Activated T-helper 1 cell treated with anti-CD3 and anti-CD28 coated beads, Interleukin-2, amount 50 U/mL, for 16 hours (primary cell): Measurements from ENCODE around the gene IP6K1.
"Not testable (repeated sequence)": the region's sequence is repeated elsewhere in the genome, so short reads cannot be mapped to it uniquely, and the experiment has no call there.

Source experiments
- DNase-seq, 2 donors: peaks; one replicate each; pipeline ENCODE4 v3.0.0-alpha.2; 2020; ENCODE audit warnings: low read depth in 1 of 2, low spot score in 1 of 2

The IP6K1 gene

GRCh38 chr3:49713336-49714105 lies 72.8 kb downstream of the IP6K1 start:
- no peak for DNase-seq

DNA sequence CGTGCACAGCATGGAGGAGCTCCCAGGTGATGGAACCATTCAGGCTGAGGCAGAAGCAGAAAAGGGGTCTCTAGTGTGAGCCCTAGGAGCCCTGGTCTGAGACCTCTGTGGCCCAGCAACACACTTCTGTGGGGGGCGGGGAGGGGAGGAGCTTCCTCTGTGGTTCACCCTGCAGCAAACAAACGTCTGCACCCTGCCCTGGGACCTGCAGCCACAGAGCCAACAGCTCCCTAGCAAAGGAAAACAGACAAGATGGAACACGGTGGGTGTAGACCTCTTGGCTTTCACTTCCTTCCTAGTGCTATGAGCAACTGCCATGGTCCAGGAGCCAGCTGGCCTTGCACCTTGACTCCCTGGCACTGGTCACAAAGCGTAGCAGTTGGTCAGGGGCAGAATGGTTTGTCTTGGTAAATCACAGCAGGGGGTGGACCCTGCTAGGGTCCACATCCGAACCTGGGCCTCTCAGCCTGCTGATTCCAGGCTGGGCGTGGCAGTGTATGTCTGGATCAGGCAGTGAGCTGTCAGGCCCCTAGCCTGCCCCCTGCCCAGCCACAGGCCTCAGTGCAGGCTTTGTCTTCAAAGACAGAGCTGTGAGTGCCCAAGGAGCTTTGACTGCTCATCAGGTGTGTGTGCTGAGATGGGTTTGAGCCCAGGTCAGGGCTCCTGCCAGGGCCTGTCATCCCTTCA lies 73.6 kb downstream of the IP6K1 start:
- no peak for DNase-seq

DNA sequence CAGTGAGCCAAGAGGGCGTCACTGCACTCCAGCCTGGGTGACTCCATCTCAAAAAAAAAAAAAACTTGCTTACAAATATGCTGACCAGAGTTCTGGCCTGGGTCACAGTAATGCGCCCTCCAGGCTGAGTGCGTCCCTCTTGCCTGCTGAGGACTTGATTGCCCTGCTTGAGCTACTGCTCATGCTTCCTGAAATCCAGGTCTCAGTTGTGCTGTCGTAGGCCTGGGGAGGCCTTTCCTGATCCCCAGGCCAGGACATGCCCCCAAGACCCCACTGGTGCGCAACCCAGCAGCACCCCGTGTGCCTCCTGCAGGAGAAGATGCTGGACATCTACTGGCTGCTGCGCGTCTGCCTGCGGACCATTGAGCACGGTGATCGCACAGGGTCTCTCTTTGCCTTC lies 74.2 kb downstream of the IP6K1 start:
- DNase-seq = no peak

DNA sequence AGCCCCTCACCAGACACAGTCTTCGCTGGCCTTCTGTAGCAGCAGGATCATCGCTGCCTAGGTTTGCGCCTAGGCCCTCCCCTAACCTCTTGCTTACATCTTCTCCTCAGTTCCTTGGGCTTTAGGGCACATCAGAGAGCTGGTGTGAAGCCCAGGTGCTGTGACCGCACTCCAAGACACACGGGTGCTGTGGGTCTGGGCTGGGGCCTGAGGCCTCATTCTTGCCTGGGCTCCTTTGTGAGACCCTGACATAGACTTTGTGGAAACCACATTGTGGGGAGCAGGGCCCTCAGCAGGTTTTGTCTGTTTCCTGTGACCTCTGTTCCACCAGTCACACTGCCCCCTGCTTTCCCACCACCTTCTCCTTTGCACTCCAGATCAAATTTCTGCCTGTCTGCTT lies 74.9 kb downstream of the IP6K1 start:
- no peak for DNase-seq

GRCh38 chr3:49709852-49710251 lies 76.5 kb downstream of the IP6K1 start:
- no peak for DNase-seq

DNA sequence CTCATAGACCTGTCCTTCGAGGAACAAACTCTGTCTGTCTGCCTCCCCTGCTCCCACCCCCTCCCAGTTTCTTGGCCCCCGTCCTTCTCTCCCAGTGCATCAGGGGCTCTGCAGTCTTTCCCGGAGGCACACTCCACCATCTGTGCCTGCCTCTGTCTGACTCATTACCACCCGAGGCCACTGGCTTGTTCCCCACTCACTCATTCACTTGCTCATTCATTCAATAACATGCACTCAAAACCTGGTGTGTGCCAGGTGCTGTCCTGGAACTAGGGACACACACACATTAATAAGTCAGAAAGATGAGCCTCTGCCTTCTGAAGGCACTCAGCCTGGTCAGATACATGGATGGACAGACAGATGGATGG lies 79.2 kb downstream of the IP6K1 start:
- no peak for DNase-seq

DNA sequence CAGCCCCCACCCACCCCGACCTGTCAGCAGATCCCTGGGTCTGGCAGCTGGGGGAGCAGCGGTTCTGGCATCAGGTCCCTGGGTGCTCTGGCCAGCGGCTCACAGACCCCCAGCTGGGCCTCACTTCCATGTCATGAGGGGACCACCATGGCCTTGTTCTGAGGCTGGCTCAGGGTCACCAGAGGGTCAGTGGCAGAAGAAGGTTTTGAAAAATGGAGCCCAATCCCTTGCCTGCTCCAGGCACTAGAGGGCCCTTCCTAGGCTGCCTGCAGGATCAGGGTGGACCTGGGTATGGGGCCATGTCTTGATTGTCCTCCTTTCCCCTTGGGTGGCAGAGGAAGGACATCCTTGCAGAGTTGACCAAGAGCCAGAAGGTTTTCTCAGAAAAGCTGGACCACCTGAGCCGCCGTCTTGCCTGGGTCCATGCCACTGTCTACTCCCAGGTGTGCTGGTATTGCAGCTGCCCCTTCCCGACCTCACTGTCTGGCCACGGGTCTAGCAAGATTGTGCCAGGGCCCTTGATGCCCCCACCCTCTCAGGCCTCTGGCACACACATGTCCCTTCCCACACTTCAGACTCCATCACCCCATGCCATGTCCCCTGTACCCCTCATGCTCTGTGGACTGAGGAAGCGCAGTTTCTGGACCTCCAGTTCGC lies 79.8 kb downstream of the IP6K1 start:
- no peak for DNase-seq

DNA sequence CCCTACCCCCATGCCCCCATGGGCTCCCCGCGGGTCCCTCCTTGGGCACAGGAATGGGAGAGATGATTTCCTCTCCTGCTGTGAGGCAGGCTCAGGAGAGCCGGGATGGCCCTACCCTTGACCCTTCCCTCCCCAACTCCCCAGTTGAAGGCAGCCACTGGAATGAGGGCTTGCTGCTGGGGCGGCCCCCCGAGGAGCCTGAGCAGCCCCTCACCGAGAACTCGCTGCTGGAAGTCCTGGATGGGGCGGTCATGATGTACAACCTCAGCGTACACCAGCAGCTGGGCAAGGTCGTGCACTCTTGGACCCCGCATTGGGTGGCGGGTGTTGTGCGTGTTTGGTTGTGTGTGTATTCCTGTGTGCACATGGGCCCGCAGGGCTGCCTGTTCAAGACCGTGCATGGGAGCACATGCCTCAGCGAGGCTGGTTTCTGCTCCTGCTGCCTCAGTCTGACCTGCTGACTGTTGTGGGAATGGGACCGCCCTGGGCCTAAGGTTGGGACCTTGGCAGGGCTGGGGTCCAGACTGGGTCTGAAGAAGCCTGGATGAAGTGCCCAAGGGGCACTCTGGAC lies 80.9 kb downstream of the IP6K1 start:
- no peak for DNase-seq

GRCh38 chr3:49704629-49705028 lies 81.7 kb downstream of the IP6K1 start:
- DNase-seq = no peak

GRCh38 chr3:49703956-49704355 lies 82.4 kb downstream of the IP6K1 start:
- no peak for DNase-seq

GRCh38 chr3:49703443-49703927 lies 82.9 kb downstream of the IP6K1 start:
- peak in 1 of 2 donors; percentile 44 for DNase-seq

DNA sequence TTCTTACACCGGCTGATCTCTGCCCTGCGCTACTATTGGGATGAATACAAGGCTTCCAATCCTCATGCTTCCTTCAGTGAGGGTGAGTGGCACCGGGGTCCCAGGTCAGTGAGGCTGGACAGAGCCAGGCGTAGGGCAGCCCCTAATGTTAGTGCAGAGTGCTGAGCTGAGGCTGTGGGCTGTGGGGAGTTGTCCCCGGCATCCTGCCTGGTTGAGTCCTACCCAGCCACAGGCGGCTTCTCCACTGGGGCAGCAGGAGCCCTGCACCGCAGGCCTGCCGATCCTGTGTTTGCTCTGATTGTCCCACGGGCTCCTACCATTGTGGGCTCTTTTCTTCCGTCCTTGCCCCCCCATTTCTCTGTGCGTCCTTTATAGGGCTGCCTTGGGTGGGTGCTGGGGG lies 83.7 kb downstream of the IP6K1 start:
- no peak for DNase-seq

- DNase-seq = no peak
Observed at GRCh38 chr3:49701388-49702077, 84.8 kb downstream of the IP6K1 start.

DNA sequence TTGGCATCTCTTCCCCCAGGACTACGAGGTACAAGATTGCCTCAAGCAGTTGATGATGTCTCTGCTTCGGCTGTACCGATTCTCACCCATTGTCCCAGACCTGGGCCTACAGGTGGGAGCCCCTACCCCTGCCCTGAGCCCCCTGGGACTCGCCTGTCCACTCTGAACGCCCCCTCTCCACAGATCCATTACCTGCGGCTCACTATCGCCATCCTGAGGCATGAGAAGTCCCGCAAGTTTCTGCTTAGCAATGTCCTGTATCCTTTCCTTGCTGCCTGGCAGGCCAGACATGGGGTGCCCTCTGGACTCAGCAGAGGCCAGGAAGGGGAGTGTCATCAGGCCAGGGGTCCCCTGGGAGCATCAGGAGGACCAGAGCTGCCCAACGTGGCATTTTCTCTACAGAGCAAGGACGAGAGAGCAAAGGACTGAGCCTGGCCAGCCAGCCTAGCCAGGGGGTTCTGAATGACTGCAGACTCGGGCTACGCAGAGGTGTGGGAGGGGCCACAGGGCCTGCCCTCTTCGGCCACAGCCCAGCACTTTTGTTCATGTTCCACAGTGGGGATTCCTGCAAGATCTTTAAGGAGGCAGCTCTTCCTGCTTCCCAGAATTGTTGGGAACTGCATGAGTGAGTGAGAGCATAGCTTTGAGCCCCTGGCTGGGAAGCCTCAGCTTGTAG lies 85.8 kb downstream of the IP6K1 start:
- no peak for DNase-seq

DNA sequence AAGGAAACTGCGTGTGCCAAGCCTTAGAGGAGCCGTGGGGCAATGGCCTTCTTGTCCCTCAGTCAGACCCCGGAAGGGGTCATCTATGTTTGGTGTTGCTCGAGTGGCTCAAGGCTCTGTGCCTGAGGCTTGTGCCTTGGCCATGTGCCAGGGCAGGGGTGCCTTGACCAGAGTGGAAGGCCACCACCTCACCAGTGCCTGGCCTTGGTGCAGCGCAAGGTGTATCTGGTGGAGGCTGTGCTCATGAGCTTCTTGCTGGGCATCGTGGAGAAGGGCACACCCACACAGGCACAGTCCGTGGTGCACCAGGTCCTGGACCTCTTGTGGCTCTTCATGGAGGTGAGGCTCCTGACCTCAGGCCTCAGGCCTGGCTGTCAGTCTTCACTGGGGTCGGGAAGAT lies 86.3 kb downstream of the IP6K1 start:
- no peak for DNase-seq

GRCh38 chr3:49699281-49699979 lies 86.9 kb downstream of the IP6K1 start:
- no peak for DNase-seq

- not testable (repeated sequence) for DNase-seq
Observed at GRCh38 chr3:49695350-49696015, 90.9 kb downstream of the IP6K1 start.

- DNase-seq = not testable (repeated sequence)
Observed at GRCh38 chr3:49694409-49695070, 91.8 kb downstream of the IP6K1 start.

- DNase-seq = not testable (repeated sequence)
Observed at GRCh38 chr3:49691481-49691880, 94.9 kb downstream of the IP6K1 start.
